KMS-11 (cell line): Measurements from ENCODE around the gene ARHGAP24.
"Not testable (repeated sequence)": the region's sequence is repeated elsewhere in the genome, so short reads cannot be mapped to it uniquely, and the experiment has no call there.

Source experiments
- H2AFZ ChIP-seq: fragments of 200-600 bp; sonication (generic); 2 replicates; pipeline ENCODE4 v1.6.1; 2016; ENCODE audit warnings: antibody characterized with exemption, mixed run types, low read depth
- H3K27ac ChIP-seq: fragments of 200-600 bp; sonication (generic); 2 replicates; pipeline ENCODE4 v1.6.1; 2016; ENCODE audit warnings: mild to moderate bottlenecking, mixed run types
- H3K27me3 ChIP-seq: fragments of 200-600 bp; sonication (generic); 2 replicates; pipeline ENCODE4 v1.6.1; 2017; ENCODE audit warnings: mild to moderate bottlenecking, low read depth, mixed run types, moderate library complexity; ENCODE audit not compliant: insufficient read depth
- H3K36me3 ChIP-seq: fragments of 200-600 bp; sonication (generic); 2 replicates; pipeline ENCODE4 v1.6.1; 2017; ENCODE audit warnings: mild to moderate bottlenecking, mixed run types; ENCODE audit not compliant: insufficient read depth
- H3K4me1 ChIP-seq: fragments of 200-600 bp; sonication (generic); 2 replicates; pipeline ENCODE4 v1.6.1; 2016; ENCODE audit warnings: mild to moderate bottlenecking, low read depth, mixed run types; ENCODE audit not compliant: poor library complexity, severe bottlenecking
- H3K4me2 ChIP-seq: fragments of 200-600 bp; sonication (generic); 2 replicates; pipeline ENCODE4 v1.7.0; 2016; ENCODE audit warnings: mild to moderate bottlenecking, mixed run types
- H3K4me3 ChIP-seq: fragments of 200-600 bp; sonication (generic); IDR thresholded peaks from 2 replicates; pipeline ENCODE4 v1.6.1; 2017; ENCODE audit warnings: low read depth, low read length, mixed read lengths; ENCODE audit not compliant: insufficient read depth
- H3K79me2 ChIP-seq: fragments of 200-600 bp; sonication (generic); 2 replicates; pipeline ENCODE4 v1.6.1; 2016; ENCODE audit warnings: low read depth, mixed run types; ENCODE audit not compliant: insufficient read depth
- H3K9ac ChIP-seq: fragments of 200-600 bp; sonication (generic); 2 replicates; pipeline ENCODE4 v1.6.1; 2016; ENCODE audit warnings: mild to moderate bottlenecking, mixed run types
- H4K20me1 ChIP-seq: fragments of 200-600 bp; sonication (generic); 2 replicates; pipeline ENCODE4 v1.6.1; 2016; ENCODE audit warnings: mild to moderate bottlenecking, mixed run types; ENCODE audit not compliant: insufficient read depth
- CTCF ChIP-seq: fragments of 200-600 bp; sonication (generic); conservative IDR thresholded peaks from 2 replicates; pipeline ENCODE4 v1.6.1; 2017; ENCODE audit warnings: low read depth, mild to moderate bottlenecking, antibody characterized with exemption, low read length, moderate library complexity, mixed read lengths

ARHGAP24 gene

GRCh38 chr4:85909851-85910250, 434.9 kb downstream of the ARHGAP24 start:
- Histone ChIP-seq H4K20me1 (no peaks in the 10 kb centered on the region), H3K36me3 (no peaks in the 10 kb centered on the region), H3K4me2 (no peak overlapping the region), H2AFZ (no peak overlapping the region), H3K9ac (no peak overlapping the region), H3K4me1 (no peaks in the 10 kb centered on the region), H3K27me3 (no peaks in the 10 kb centered on the region), H3K4me3 (no peak overlapping the region), H3K79me2 (no peaks in the 10 kb centered on the region), H3K27ac (no peak overlapping the region)
- TF ChIP-seq CTCF = no peak

DNA sequence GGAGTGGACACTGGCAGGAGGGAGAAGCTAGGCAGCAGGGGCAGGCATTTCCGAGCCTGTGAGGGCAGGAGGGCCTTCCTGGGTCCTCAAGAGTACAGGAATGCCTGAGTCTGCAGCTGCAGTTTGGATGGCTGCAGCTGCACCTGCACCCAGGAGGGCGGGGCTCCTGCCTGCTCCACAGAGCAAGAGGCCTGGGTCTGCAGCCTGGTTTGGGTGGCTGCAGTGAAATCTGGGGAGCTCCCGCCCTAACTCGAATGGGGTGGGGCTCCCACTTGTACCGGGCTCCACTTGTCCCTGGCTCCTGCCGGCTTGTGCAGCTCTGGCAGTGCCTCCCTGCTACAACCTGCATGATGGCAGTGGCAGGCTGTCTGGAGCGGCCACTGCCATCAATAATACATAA, 436.0 kb downstream of the ARHGAP24 start:
- Histone ChIP-seq H3K4me2 (no peak overlapping the region), H3K36me3 (no peaks in the 10 kb centered on the region), H3K4me1 (no peaks in the 10 kb centered on the region), H3K27ac (no peak overlapping the region), H3K9ac (no peak overlapping the region), H2AFZ (no peak overlapping the region), H4K20me1 (no peaks in the 10 kb centered on the region), H3K27me3 (no peaks in the 10 kb centered on the region), H3K4me3 (no peak overlapping the region), H3K79me2 (no peaks in the 10 kb centered on the region)
- TF ChIP-seq CTCF = no peak

DNA sequence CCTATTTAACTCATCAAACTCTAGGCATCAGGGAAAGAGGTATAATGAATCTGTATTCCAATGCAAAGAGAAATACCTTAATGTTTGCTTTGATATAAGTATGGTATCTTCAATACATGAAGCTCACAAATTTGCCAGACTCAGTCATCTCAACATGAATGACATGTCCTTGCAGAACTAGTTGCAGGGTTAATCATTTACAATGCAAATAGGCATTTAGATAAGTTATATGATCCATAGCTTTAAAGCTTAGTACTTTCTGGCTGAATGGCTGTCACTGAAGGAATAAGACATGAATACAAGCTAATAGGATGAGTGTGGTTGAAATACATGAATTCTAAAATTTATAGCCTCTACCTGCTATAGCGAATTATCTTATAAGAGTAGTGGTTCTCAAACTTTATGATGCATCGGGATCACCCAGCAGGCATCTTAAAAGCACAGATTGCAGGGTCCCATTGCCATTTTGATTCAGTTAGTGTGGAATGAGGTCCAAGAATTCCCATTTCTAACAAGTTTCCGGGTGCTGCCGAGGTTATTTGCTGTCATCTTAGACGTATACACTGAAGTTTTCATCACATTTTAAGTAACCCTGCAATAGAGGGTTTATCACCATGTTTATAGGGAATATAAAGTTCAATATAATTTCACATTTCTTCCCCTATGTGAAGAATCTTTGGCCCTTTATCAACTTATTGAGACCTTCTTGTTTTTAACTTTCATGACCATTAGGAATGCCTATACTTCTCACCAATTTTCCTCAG, 439.2 kb downstream of the ARHGAP24 start:
- Histone ChIP-seq H3K4me2 (no peak overlapping the region), H4K20me1 (no peaks in the 10 kb centered on the region), H3K27ac (no peak overlapping the region), H2AFZ (no peak overlapping the region), H3K36me3 (no peaks in the 10 kb centered on the region), H3K4me3 (no peak overlapping the region), H3K9ac (no peak overlapping the region), H3K4me1 (no peaks in the 10 kb centered on the region), H3K79me2 (no peaks in the 10 kb centered on the region), H3K27me3 (no peaks in the 10 kb centered on the region)
- no peak for TF ChIP-seq CTCF

- H3K4me1 ChIP-seq, H4K20me1 ChIP-seq, H3K79me2 ChIP-seq, H3K36me3 ChIP-seq, H3K27ac ChIP-seq, H3K4me2 ChIP-seq, H3K4me3 ChIP-seq, H3K27me3 ChIP-seq, H2AFZ ChIP-seq, H3K9ac ChIP-seq: not testable (repeated sequence)
Observed at GRCh38 chr4:85915570-85915969, 440.6 kb downstream of the ARHGAP24 start.

GRCh38 chr4:85919200-85919887, 444.4 kb downstream of the ARHGAP24 start:
- Histone ChIP-seq H4K20me1 (no peaks in the 10 kb centered on the region), H2AFZ (no peak overlapping the region), H3K79me2 (no peaks in the 10 kb centered on the region), H3K27ac (no peak overlapping the region), H3K36me3 (no peaks in the 10 kb centered on the region), H3K9ac (no peak overlapping the region), H3K4me3 (no peak overlapping the region), H3K4me1 (no peaks in the 10 kb centered on the region), H3K27me3 (no peaks in the 10 kb centered on the region), H3K4me2 (no peak overlapping the region)
- no peak for TF ChIP-seq CTCF
